HG03095 (cell line): Measurements from ENCODE around the gene THADA.
"Not testable (repeated sequence)": the region's sequence is repeated elsewhere in the genome, so short reads cannot be mapped to it uniquely, and the experiment has no call there.

Source experiments
- ATAC-seq: cut with Tn5 transposase; IDR thresholded peaks from one replicate; pipeline ENCODE4 v1.9.1; 2021; ENCODE audit warnings: moderate library complexity; ENCODE audit not compliant: unreplicated experiment

THADA gene

GRCh38 chr2:43391201-43391877 is 204.5 kb downstream of the THADA start:
- ATAC-seq, result no peak

GRCh38 chr2:43389581-43390466 is 206.0 kb downstream of the THADA start:
- no peak for ATAC-seq

DNA sequence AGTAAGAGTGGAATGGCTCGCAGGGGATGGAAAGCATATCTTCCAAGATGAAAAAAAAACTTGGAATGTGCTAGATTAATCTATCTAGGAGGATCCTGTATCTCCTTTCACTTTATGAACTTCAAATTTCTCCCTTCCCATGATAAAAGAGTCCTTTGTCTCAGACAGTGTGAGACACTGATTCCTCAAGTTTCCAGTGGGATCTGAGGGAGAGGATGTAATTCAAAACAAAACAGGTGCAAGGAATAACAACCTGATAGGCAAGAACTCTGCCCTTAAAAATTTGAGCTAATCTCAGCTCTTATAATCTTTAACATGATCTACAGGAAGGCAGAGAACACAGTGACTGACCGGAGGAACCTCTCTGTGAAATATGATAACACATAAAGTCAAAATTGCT is 207.5 kb downstream of the THADA start:
- ATAC-seq, result no peak

DNA sequence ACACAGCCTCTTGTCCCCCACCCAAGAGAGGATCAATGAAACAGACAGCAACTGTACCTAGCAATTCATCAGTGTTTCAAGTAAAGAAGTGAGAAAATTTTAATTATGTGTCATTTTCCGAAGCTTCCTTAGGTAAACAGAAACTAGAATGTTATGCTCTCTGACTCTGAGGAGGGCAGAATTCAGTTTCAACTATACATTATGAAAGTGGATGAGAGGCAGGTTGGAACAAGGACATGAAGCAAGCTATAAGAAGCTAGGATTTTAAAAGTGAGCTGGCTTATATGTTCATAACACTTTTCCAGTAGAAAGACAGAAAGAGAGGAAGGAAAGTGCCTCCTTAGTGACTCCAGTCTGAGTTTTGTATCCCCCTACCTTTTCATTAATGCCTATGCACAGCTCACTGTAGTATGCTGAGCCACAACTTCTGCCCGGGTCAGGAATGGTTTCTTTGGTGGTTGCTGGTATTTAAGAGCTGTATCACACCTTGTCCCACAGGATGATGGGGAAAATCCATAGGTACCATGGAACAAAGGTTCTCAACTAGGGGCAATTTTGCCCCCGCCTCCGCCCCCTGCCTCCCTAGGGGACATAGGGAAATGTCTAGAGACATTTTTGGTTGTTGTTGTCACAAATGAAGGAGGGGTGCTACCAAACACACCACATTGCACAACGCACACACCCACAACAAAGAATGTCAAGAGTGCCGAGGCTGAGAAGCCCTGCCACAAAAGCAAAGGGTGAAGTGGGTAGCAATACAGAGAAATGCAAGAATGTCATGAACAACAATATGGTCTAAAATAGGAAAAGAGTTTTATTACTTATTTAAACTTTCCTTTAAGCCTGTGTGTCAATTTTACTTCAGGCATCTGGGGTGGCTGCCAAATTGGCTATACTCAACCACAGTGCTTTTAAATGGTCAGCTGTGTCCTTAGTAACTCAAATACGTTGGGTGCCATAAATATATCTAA is 208.5 kb downstream of the THADA start:
- peak; percentile 68 for ATAC-seq

GRCh38 chr2:43386679-43387078 is 209.2 kb downstream of the THADA start:
- not testable (repeated sequence) for ATAC-seq

GRCh38 chr2:43384143-43384542 is 211.7 kb downstream of the THADA start:
- no peak for ATAC-seq

GRCh38 chr2:43383533-43383932 is 212.3 kb downstream of the THADA start:
- ATAC-seq, result no peak

DNA sequence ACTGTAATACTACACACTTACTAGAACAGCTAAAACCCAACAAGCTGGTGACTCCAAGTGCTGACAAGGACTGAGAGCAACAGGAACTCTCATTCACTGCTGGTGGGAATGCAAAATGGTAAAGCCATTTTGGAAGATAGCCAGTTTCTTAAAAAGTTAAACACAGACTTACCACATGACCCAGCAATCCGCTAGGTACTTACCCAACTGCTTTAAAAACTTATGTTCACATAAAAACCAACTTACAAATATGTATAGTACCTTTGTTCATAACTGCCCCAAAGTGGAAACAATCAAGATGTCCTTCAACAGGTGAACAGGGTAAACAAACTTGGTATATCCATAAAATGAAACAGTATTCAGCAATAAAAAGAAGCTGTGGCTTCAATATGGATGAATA is 216.3 kb downstream of the THADA start:
- ATAC-seq, result no peak

- no peak for ATAC-seq
These were observed 218.5 kb downstream of the THADA start for GRCh38 chr2:43377327-43377726.

DNA sequence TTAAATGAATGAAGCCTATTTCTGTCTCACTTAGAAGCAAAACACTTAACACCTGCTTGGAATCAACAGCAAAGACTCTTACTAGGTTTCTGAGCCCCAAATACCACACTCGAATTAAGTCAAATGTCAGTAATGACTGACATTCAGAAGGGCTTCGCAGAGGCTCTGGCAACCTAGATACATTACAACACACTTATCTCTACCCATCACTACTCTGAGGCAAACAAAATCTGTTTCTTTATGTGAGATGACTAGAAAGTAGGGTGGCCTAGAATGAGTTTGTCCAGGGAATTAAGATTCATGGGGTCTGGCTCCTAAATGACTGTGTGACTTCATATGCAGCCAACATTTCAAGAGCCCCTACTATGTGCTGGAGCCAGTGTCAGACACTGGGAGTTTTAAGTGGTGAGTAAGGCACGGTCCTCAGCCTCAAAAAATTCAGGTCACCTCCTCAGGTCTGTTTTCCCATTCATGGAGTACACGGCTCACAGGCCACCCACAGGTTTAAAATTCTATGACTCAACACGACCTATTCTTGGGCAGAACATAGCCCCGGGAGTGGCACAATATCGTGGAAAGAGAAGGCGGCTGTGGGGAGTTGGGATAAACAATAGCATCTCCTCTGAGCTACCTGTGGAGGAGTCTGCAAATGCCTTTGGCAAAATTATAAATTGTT is 219.2 kb downstream of the THADA start:
- ATAC-seq, result no peak

DNA sequence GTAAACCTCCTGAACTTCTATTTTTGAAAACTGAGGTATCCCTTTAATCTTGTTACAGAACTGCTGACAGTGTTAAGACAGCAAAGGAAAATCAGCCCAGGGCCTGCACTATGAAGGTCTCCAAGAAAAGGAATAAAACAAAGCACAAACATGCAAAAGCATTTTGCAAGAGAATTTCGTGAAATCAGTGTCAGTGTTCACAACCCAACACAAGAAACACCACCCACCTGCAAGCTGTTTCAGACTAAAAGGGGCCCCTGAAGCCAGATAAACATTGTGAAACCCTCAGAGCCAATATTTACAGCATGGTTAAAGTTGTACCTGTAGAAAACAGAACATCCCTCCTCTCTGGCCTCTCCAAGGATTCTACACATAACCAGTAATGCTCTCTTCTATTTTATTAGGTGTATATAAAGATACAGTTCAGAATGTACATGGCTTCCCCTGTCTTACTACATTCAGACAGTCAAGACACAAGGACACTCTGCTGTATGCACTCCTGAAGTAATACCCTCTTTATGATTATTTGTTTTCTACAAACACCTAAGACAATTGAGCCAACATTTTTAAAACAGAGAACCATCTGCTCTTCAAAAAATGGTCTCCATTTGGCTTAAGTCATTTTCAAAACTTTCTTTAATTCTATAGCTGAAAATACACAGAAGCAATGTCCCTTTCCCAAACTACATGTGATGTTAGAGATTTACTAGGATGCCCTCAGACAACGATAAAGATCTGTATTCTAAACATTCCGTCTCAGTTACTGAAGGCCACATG is 219.9 kb downstream of the THADA start:
- ATAC-seq, result no peak

GRCh38 chr2:43372416-43373081 is 223.3 kb downstream of the THADA start:
- no peak for ATAC-seq

GRCh38 chr2:43370705-43371104 is 225.1 kb downstream of the THADA start:
- no peak for ATAC-seq

- no peak for ATAC-seq
These were observed 225.7 kb downstream of the THADA start for GRCh38 chr2:43370146-43370545.

DNA sequence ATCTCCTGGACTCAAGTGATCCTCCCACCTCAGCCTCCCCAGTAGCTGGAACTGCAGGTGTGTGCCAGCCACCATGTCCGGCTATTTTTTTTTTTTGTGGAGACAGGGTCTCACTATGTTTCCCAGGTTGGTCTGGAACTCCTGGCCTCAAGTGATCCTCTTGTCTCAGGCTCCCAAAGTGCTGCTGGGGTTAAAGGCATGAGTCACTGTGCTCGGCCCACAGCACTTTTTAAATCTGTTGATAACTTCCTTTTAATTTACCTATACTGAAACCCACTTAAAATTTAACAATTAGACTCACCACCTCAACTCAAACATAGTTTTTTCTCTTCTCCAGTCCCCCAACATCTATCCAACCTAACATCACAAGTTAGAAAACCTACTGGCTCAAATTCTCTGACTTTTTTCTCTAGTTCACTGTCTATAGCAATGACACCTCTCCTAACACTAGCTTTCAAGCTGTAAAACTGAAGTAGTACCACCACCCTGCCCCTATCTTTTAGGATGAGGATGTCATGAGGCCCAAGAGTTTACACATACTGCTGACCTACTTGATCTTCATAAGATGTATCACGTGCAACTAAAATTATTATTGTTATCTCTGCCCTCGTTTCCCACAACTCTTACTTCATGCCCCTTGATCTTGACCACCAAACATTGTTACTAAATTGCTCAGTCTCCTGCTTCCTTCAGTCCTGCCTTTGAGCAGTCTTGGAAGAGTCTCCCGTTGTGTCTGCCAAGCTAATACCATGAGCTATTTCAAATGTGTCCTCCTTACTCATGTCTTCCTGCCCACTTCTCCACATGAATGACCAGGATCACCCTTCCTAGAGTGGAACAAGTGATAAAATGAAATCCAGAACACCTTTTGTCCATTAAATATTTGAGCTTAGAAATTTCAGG is 227.1 kb downstream of the THADA start:
- ATAC-seq, result no peak

DNA sequence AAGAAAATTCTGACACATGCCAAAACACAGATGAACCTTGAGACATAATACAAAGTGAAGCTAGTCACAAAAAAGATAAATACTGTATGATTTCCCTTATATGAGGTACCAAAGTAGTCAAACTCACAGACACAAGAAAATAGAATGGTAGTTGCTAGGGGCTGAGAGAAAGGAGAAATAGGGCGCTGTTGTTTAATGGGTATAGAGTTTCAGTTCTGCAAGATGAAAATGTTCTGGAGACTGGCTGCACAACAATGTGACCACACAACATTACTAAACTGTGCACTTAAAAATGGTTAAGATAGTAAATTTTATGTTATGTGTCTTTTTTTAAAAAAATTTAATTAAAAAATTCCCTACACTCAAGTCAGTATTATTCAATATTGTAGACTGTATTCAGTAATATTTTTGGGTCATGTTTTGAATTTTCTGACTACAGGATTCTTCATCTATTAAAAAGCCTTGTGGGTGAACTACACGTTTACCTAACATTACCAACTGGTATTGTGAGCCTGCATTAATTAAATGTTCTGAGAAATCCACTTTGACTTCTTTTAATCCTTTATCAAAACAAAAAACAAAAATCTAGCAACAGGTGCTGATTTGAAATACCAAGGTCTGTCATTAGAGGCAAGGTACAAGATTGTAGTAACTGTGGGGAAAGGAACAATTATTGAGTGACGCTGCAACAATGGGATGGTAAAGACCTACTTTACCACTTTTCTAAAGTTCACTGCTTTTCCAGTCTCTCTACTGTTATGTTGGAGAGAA is 228.6 kb downstream of the THADA start:
- ATAC-seq, result no peak

DNA sequence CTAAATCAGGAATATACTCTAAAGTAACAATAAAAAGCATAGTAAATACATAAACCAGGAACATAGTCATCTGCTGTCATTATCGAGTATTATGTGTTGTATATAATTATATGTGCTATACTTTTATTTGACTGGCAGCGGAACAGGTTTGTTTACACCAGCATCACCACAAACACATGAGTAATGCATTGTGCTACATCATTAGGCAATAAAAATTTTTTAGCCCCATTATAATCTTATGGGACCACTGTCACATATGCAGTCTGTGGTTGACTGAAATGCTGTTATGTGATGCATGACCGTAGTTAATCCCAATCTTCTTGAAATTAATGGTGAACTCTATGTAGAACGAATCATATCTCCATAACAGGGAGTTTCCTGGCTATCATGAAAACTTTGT is 232.7 kb downstream of the THADA start:
- ATAC-seq, result no peak

- ATAC-seq, result no peak
These were observed 234.6 kb downstream of the THADA start for GRCh38 chr2:43361286-43361685.
